Right renal pelvis (tissue), 4 donors: ENCODE measurements around the gene CAST. TPM values are rescaled to one million over a fixed set of nuclear protein-coding genes. Genes with fewer than 3 reads are reported as not detected.
"Not testable (repeated sequence)": the region's sequence is repeated elsewhere in the genome, so short reads cannot be mapped to it uniquely, and the experiment has no call there.

Experiments used
- DNase-seq, 4 donors: peaks; one replicate each; pipeline ENCODE4 v3.0.0-alpha.2; 2013; ENCODE audit warnings: low read depth in 4 of 4, low spot score in 3 of 4, missing footprints in 1 of 4
- polyA plus RNA-seq, 4 donors: library from polyadenylated mRNA; unstranded; fragments of 120-200 nt; gene quantifications; one replicate each; pipeline ENCODE4 v1.2.1, GENCODE V29; 2013; ENCODE audit not compliant: insufficient read length in 4 of 4

CAST gene, protein sequence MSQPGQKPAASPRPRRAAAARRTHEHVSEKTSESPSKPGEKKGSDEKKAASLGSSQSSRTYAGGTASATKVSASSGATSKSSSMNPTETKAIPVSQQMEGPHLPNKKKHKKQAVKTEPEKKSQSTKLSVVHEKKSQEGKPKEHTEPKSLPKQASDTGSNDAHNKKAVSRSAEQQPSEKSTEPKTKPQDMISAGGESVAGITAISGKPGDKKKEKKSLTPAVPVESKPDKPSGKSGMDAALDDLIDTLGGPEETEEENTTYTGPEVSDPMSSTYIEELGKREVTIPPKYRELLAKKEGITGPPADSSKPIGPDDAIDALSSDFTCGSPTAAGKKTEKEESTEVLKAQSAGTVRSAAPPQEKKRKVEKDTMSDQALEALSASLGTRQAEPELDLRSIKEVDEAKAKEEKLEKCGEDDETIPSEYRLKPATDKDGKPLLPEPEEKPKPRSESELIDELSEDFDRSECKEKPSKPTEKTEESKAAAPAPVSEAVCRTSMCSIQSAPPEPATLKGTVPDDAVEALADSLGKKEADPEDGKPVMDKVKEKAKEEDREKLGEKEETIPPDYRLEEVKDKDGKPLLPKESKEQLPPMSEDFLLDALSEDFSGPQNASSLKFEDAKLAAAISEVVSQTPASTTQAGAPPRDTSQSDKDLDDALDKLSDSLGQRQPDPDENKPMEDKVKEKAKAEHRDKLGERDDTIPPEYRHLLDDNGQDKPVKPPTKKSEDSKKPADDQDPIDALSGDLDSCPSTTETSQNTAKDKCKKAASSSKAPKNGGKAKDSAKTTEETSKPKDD
- polyA plus RNA-seq: 100 to 1,000 TPM; 133 to 213 (median 170) TPM

DNA sequence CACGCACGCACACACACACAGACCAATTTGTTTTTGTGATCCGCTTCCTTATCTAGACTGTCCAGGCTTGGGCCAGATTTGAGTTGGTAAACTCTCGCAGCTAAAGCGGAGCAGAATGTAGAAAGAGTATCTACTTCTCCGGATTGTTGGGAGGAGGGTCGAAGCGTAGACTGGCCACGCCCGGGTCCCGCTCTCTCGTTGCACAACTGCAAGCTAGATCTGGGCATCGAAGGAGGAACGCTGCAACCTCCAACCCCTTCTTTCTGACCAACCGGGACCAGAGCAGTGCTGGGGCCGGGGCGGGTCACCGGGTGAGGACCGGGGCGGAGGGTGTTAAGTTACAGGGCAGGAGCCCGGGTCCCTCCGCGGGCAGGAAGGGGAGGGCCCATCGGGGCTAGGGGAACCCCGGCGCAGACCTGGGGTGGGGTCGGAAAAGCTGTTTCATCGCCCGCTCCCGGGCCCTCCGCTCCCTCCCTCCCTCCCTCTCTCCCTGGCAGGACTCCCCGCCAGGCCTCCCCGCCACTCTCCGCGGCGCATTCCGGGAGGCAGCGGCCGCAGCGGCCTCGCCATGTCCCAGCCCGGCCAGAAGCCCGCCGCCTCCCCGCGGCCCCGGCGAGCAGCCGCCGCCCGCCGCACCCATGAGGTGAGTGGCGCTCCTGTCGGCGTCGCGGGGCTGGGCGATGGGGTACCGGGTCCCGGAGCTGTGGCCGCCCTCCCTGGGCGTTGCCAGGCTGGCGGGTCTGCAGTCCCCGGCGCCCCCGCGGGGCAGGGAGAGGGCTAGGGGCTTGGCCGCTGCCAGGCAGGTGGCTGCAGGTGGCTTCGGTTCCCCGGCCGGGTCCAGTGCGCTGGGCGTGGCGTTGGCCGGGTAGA lies at the start of gene CAST:
Gene CAST (plus strand): TSS at position 522 of the 870 bp plus-strand sequence. CDS start 47 bp downstream, at position 569.
- peak in 2 of 4 donors; percentile 38 to 61 for DNase-seq

GRCh38 chr5:96614110-96614691 lies 48.0 kb upstream of the CAST start:
- peak; percentile 44 to 65 (median 48) for DNase-seq

- no peak for DNase-seq
Observed at GRCh38 chr5:96615223-96615622, 47.0 kb upstream of the CAST start.

GRCh38 chr5:96616801-96617200 lies 45.4 kb upstream of the CAST start:
- DNase-seq: no peak

DNA sequence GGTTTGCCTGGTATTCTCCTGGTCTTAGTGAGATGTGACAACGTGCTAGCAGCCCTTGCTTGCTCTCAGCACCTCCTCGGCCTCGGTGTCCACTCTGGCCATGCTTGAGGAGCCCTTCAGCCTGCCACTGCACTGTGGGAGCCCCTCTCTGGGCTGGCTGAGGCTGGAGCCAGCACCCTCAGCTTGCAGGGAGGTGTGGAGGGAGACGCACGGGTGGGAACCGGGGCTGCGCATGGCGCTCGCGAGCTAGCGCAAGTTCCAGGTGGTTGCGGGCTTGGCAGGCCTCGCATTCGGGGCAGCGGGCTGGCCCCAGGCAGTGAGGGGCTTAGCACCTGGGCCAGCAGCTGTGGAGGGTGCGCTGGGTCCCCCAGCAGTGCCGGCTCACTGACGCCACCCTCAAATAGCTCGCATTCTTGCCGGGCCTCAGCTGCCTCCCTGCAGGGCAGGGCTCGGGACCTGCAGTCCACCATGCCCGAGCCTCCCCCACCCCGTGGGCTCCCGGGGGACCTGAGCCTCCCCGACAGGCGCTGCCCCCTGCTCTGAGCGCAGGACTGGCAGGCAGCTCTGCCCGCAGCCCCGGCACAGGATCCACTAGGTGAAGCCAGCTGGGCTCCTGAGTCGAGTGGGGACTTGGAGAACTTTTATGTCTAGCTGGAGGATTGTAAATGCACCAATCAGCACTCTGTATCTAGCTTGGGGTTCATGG lies 43.7 kb upstream of the CAST start:
- not testable (repeated sequence) for DNase-seq

DNA sequence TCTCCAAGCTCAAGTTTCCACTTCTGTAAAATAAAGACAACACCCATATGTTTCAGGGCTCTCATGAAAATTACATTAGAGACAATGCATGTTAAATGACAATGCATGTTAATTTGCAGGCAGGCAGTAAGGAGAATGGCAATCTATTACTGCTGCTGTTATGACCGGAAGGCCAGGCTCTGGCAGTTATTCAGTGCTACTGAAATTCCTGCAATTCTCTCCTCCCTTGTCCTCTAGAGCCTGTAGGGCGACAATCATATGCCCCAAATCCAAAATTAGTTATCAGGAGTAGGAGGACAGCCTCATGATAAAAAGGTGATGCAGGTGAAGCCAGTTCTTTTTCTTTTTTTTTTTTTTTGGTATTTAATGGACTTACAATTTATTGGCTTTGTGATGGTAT lies 42.2 kb upstream of the CAST start:
- no peak for DNase-seq

DNA sequence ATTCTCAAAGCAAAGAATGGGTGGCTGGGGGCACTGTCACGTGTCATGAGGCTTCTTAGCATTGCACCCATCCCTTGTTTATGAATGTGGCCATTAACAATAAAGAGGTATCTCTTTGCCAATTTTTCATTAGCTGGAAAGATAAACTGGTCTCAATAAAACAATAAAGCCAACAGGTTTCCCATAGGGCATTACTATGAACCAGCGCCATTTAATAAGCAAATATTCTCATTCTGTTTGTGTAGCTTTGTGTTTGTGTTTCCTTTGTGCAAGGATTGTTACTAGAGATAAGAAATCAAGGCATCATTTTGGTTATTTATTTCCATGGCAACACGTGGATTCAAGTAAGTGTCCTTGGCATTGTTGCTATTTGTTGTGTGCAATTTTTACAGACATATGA lies 37.6 kb upstream of the CAST start:
- DNase-seq: no peak

DNA sequence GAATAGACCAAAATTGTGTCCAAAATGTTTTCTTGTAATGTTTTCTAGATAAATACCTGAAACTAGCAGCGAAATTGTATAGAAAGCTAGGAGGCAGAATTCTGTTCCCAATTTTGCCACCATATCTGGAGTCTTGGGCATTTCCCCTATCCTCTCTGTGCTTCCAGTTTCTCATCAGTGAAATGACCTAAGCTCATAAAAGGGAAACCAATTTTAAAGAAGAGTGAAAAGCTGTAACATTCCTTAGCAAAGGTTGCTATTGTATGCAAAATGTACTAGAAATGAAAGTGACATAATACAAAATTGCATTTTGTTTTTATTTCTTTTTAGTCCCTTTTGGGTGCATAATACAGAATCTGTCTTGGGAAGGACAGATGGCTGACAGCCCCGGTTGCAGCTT lies 36.8 kb upstream of the CAST start:
- DNase-seq: no peak

- no peak for DNase-seq
Observed at GRCh38 chr5:96626956-96627355, 35.2 kb upstream of the CAST start.

GRCh38 chr5:96627792-96628398 lies 34.3 kb upstream of the CAST start:
- no peak for DNase-seq

- DNase-seq: no peak
Observed at GRCh38 chr5:96628406-96628805, 33.8 kb upstream of the CAST start.

DNA sequence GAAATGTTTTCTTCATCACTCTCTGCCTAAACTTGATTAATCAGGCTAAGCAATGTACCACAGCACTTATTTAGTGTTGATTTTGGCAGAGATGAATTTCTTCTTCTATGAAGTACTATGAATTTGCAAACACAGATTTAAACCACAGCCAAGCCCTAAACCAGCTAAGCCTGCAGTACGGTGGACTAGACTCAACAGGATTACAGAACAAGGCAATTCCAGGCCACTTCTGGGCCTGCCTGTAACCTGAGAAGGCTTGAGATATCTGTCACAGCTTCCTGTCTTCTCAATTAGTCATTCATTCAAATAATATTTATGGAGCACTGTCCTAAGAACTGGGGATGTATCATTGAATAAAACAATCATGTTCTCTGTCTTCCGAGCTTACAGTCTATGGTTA lies 32.4 kb upstream of the CAST start:
- no peak for DNase-seq

DNA sequence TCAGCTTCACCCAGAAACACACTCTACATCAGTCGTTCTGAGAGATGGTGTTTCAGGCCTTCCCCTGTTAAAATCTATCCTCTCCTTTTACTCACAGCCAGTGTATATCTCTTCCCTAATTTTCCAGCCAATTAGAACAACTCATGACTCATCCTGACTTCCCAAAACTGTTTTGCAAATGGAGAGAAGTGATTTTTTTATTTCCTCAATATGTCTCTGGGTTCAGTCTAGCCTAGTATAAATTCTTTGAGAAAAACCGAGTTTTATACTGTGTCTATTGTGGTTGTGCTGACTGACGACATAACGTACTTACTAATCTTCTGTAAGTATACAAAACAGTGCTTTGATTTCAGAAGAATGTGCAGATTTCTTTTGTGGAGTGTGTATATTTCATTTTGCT lies 28.4 kb upstream of the CAST start:
- no peak for DNase-seq

DNA sequence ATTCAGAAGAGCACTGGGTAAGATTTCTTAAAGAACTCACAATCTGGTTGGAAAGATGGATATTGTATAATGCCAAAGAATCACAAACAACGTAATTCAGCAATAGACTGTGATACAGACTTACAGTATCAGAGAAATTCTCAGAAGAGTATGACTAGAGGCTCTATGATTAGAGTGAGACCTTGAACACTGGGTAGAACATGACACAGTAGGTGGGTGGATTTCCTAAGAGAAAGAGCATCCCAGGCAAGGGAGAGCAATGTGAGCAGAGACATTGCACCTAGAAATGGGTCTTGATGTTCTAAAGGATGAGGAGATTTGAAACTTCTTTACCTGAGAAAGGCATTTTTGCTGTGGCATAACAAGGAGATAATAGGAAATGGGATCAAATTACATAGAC lies 27.3 kb upstream of the CAST start:
- DNase-seq: no peak

DNA sequence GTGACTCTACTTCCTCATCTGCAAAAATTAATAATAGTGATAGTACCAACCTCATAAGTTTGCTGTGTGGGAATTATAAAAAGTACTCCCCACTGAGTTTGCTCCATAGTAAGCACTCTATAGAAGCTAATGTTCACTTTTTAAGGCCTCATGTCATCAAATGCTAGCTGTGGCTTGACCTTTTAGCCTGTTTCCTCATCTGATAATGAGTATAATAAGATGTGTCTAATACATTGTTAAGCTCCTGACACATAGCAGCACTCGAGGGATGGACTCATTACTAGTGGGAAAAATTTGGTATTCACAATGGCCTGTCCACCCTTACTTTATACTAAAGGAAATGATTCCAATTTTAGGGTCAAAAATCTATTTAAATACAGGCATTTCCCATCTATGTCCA lies 26.1 kb upstream of the CAST start:
- DNase-seq: no peak

DNA sequence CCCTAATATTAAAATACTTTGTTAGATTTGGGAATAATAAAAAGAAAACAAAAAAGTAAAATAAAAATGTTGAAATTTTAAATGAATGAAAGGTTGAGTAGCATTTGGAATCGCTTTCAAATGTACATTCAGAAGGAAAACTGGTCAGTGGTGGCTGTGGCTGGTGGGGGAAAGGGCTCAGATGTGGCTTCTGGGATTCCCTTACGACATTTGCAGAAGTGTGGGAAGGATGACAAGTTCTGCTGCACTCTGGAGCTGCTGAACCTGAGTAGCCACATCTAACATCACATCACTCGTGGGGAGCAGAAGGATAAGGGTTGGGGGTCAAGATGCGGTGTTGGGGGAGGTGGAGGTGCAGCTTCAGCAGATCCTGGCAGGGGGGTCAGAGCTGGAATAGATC lies 25.6 kb upstream of the CAST start:
- no peak for DNase-seq

- DNase-seq: no peak
Observed at GRCh38 chr5:96637196-96637595, 25.0 kb upstream of the CAST start.

- DNase-seq: no peak
Observed at GRCh38 chr5:96638561-96638960, 23.6 kb upstream of the CAST start.

GRCh38 chr5:96640696-96641095 lies 21.5 kb upstream of the CAST start:
- DNase-seq: no peak
